ENCODE results near the gene BAIAP2. TPM values are rescaled to one million over a fixed set of nuclear protein-coding genes. Genes with fewer than 3 reads are reported as not detected.
A peak's percentile ranks its signal among the peaks of the same experiment; 100 is the strongest.
"Not testable (repeated sequence)": the region's sequence is repeated elsewhere in the genome, so short reads cannot be mapped to it uniquely, and the experiment has no call there.

The BAIAP2 gene
- total RNA-seq, 2 experiments from 2014 or later = 4.6 to 5.0 TPM

DNA sequence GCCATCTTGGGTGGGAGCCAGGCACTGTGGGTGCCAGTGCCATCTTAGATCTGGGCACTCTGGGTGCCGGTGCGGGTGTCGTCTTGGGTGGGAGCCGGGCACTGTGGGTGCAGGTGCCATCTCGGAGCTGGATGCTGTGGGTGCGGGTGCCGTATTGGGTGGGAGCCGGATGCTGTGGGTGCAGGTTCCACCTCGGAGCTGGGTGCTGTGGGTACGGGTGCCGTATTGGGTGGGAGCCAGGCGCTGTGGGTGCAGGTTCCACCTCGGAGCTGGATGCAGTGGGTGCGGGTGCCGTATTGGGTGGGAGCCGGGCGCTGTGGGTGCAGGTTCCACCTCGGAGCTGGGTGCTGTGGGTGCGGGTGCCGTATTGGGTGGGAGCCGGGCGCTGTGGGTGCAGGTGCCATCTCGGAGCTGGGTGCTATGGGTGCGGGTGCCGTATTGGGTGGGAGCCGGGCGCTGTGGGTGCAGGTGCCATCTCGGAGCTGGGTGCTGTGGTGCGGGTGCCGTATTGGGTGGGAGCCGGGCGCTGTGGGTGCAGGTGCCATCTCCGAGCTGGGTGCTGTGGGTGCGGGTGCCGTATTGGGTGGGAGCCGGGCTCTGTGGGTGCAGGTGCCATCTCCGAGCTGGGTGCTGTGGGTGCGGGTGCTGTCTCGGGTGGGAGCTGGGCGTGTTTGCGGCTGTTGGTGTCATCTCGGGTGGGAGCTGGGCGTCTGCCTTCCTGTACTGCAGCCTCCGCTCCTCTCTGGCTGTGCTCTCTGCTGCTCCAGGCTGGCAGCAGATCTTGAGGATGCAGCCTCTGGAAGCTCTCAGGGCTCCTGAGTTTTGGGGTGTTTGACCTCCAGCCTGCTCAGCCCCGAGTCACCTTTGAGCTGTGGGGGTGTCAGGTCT lies 43.3 kb downstream of the BAIAP2 start:
- H3K27me3 Mint-ChIP-seq; H3K4me3 Mint-ChIP-seq; intact Hi-C loops (cut with DNase I, micrococcal nuclease); H3K36me3 Mint-ChIP-seq (ENCODE audit: low read depth); DNase-seq; H3K4me1 Mint-ChIP-seq; ATAC-seq; H3K9me3 Mint-ChIP-seq (ENCODE audit: low read depth); H3K27ac Mint-ChIP-seq: not testable (repeated sequence)
- CTCF ChIA-PET = interaction anchor here (0.7 kb wide), 1 partner anchor 495 kb away, joined by 3 read pairs; no protein-coding TSS in a partner anchor
- POLR2A ChIA-PET = interaction anchor here (0.7 kb wide), 1 partner anchor 199 kb away, joined by 3 read pairs; no protein-coding TSS in a partner anchor

- ATAC-seq (no peak), DNase-seq (no peak)
- ChIA-PET CTCF (interaction anchor here (0.8 kb wide), 1 partner anchor 22 kb away, joined by 3 read pairs; no protein-coding TSS in a partner anchor), POLR2A (no interaction called here)
- H3K27me3 Mint-ChIP-seq = no peaks in the 10 kb centered on the region
- no peaks in the 10 kb centered on the region for H3K36me3 Mint-ChIP-seq (ENCODE audit: low read depth)
- no peak overlapping the region for H3K4me3 Mint-ChIP-seq
- H3K4me1 Mint-ChIP-seq = no peaks in the 10 kb centered on the region
- intact Hi-C loops (cut with DNase I, micrococcal nuclease) = no loop called here
- no peaks in the 10 kb centered on the region for H3K9me3 Mint-ChIP-seq (ENCODE audit: low read depth)
- H3K27ac Mint-ChIP-seq = no peak overlapping the region
Observed at GRCh38 chr17:81080019-81080418, 45.1 kb downstream of the BAIAP2 start.

GRCh38 chr17:81081222-81082176 lies 46.5 kb downstream of the BAIAP2 start:
- Mint-ChIP-seq H3K36me3 (ENCODE audit: low read depth) (no peaks in the 10 kb centered on the region), H3K4me3 (no peak overlapping the region), H3K9me3 (ENCODE audit: low read depth) (no peaks in the 10 kb centered on the region), H3K27ac (no peak overlapping the region), H3K27me3 (no peaks in the 10 kb centered on the region), H3K4me1 (no peaks in the 10 kb centered on the region)
- ATAC-seq (no peak), DNase-seq (no peak)
- POLR2A ChIA-PET = no interaction called here
- intact Hi-C loops (cut with DNase I, micrococcal nuclease) = no loop called here
- CTCF ChIA-PET = interaction anchor here (0.6 kb wide), 1 partner anchor 19 kb away, joined by 3 read pairs; no protein-coding TSS in a partner anchor

DNA sequence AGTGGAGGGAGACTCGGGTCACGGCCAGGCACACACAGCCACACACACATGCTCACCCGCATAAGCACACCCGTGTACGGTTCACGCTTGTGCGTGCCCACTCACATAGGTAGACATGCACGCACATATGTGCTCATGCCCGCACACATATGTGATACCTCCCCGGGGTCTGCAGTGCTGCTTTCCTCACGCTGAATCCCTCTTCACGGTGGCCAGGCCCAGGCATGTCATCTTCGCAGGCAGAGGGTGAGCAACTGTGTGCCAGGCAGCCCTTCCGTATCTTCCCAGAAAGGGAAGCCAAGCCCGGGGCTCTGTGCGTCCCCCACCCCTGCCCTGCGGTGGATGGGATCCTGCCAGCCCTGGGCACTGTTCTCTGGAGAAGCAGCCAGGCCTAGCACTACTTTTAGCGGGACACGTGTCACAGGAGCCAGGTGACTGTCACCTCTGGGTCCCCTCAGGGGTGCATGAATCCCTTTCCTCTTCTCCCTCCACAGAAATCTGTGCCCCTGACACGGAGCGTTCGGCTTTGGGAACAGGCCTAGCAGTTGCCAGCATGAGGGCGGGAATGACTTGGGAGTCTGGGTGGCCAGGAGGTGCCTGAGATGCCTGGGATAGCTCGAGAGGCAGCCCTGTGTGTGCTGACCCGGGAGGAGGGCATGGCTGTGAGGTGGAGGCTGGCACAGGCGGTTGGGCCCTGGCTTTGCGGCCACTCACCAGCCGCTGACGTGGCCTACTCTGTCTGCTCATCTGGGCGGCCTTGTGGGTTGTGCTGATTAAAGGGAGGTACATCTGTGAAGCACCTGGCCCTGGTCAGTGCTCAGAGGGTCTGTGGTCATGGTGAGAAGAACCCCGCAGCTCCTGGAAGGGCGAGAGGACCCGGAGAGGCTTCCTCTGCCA lies 47.5 kb downstream of the BAIAP2 start:
- ChIA-PET CTCF (no interaction called here), POLR2A (no interaction called here)
- DNase-seq (no peak), ATAC-seq (no peak)
- Mint-ChIP-seq H3K4me3 (no peak overlapping the region), H3K27ac (no peak overlapping the region), H3K9me3 (ENCODE audit: low read depth) (no peaks in the 10 kb centered on the region), H3K4me1 (no peaks in the 10 kb centered on the region), H3K27me3 (no peaks in the 10 kb centered on the region), H3K36me3 (ENCODE audit: low read depth) (no peaks in the 10 kb centered on the region)
- intact Hi-C loops (cut with DNase I, micrococcal nuclease) = no loop called here

DNA sequence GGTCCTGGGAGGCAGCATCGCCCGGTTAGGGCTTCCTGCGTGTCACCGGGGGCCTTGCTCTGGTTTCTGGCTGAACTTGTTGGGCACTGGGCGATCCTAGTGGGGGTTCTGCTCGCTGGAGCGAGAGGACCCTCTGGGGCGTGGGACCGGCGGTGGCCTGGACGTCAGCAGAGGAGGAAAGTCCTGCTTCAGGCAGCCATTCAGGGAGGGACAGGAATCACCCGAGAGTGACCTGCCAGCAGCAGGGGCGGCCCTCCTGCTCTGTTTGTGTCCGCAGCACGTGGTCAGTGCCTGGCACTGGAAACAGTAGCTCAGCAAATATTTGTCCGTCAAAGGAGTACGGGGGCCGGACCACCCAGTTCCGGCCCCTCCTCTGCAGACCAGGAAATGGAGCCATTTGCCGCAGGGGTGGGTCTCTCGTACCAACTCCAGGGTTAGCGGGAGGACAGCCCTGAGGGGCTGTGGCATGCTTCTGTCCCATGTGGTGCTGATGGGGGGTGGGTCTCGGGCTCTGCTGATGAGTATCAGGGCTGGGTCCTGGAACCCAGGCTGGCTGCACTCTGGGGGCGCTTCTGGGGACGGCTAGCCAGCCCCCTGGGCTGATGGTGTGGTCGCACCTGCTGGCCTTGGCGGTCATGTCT lies 48.3 kb downstream of the BAIAP2 start:
- CTCF ChIA-PET = no interaction called here
- no peak for DNase-seq
- Mint-ChIP-seq H3K9me3 (ENCODE audit: low read depth) (no peaks in the 10 kb centered on the region), H3K4me3 (no peak overlapping the region), H3K4me1 (peaks cover 4% of the 10 kb centered on the region), H3K27me3 (no peaks in the 10 kb centered on the region), H3K36me3 (ENCODE audit: low read depth) (no peaks in the 10 kb centered on the region), H3K27ac (no peak overlapping the region)
- POLR2A ChIA-PET = no interaction called here
- no peak for ATAC-seq
- intact Hi-C loops (cut with DNase I, micrococcal nuclease) = no loop called here

GRCh38 chr17:81084680-81085419 lies 49.9 kb downstream of the BAIAP2 start:
- no peak overlapping the region for H3K27ac Mint-ChIP-seq
- no peaks in the 10 kb centered on the region for H3K36me3 Mint-ChIP-seq (ENCODE audit: low read depth)
- H3K27me3 Mint-ChIP-seq = no peaks in the 10 kb centered on the region
- ChIA-PET CTCF (interaction anchor here (0.6 to 0.7 kb wide), 3 partner anchors 13 to 226 kb away, joined by 3 read pairs; no protein-coding TSS in a partner anchor), POLR2A (no interaction called here)
- no peaks in the 10 kb centered on the region for H3K9me3 Mint-ChIP-seq (ENCODE audit: low read depth)
- ATAC-seq = no peak
- H3K4me1 Mint-ChIP-seq = peaks cover 4% of the 10 kb centered on the region
- intact Hi-C loops (cut with DNase I, micrococcal nuclease) = no loop called here
- no peak overlapping the region for H3K4me3 Mint-ChIP-seq
- DNase-seq = no peak

DNA sequence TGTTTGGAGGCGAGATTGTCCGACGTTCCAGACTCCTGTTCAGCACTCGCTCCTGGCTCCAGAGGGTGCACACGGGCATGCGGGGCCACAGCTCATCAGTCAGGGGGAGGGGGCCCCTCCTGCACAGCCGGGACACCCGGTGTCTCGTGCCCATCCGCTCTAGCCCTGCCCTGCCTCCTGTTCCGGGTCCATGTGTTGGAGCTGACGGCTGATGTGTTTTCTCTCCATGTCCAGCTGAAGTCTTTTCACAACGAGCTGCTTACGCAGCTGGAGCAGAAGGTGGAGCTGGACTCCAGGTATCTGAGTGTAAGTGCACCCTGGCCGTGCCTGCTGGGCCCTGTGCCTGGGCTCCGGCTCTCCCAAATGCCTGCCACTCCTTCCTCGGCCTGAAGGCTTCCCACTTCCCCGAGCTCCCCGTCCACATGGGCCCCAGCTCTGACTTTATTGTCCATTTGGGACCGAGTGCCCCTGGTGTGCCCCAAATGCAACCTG lies 50.5 kb downstream of the BAIAP2 start:
- DNase-seq (no peak), ATAC-seq (no peak)
- intact Hi-C loops (cut with DNase I, micrococcal nuclease) = no loop called here
- H3K4me3 Mint-ChIP-seq = no peak overlapping the region
- no peak overlapping the region for H3K27ac Mint-ChIP-seq
- ChIA-PET POLR2A (no interaction called here), CTCF (interaction anchor here (0.6 to 0.7 kb wide), 3 partner anchors 13 to 226 kb away, joined by 3 read pairs; no protein-coding TSS in a partner anchor)
- H3K36me3 Mint-ChIP-seq (ENCODE audit: low read depth) = no peaks in the 10 kb centered on the region
- H3K9me3 Mint-ChIP-seq (ENCODE audit: low read depth) = no peaks in the 10 kb centered on the region
- H3K27me3 Mint-ChIP-seq = no peaks in the 10 kb centered on the region
- H3K4me1 Mint-ChIP-seq = peaks cover 4% of the 10 kb centered on the region

DNA sequence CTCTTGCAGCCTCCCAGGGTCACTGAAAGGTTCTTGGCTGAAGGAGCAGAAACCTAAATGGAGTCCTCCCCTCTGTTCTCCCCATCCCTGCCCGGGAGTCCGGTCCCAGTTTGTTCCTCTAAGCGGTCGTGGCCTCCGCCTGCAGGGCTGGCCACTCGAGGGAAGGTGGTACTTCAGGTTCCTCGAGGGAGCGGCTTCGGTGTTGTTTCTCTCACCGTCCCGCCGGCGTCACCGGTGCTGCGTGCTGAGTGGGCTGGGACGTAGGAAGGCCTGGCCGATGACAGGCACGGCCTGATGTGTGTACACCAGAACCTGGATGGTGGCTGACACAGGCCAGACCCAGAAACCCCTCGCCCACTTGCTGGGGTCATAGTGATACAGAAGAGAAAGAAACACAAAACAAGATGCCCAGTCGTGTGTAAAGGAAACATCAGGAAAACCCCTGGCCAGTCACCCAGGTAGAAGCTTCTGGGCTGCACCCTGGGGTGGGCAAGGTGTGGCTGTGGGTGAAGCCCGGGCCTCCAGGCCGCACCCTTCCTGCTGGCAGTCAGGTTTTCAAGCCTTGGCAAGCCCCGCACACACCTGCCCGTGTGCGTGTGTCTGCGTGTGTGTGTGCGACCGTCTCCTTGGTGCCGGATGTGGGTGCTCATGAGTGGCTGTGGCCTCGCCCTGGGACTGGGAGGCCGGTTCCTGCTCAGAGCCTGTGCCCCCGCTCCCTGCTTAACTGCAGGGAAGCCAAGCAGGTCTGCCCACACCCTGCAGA lies 52.0 kb downstream of the BAIAP2 start:
- ChIA-PET CTCF (no interaction called here), POLR2A (no interaction called here)
- Mint-ChIP-seq H3K36me3 (ENCODE audit: low read depth) (no peaks in the 10 kb centered on the region), H3K27ac (no peak overlapping the region), H3K27me3 (no peaks in the 10 kb centered on the region), H3K9me3 (ENCODE audit: low read depth) (no peaks in the 10 kb centered on the region), H3K4me3 (no peak overlapping the region), H3K4me1 (peaks cover 5% of the 10 kb centered on the region)
- intact Hi-C loops (cut with DNase I, micrococcal nuclease) = no loop called here
- ATAC-seq (no peak), DNase-seq (no peak)

DNA sequence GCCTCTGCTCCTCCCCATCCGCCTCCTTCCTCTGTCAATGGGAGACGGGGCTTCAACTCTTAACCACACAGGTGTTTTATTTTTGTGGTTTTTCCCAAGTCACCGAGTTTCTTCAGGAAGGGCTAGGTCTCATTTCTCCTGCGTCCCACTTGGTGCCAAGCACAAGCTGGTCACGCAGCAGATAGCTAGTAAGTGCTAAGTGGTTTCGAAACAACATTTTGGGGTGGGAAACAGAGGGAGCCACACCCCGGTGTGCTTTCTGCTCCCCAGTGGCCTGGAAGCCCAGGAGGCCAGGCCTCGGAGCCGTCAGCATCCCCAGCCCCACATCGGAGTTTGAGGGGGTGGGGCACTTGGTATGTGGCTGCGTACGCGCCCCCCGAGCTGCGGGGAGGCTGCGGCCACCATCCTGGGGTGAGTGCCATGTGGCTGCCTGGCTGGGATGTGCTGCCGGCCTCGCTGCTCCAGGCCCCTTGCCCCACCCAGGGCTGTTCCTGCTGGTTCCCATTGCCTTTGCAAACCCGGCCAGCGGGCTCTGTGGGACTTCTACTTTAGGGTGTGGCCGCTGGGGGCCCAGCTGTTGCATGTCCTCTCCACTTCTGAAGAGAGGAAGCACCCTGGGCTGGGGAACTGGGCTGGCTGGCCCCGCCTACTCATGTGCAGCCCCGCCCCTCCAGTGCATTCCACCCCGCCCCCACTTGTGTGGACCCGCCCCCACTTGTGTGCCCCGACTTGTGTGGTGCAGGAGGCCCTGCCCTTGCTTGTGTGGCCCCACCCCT lies 55.6 kb downstream of the BAIAP2 start:
- peaks cover 20% of the 10 kb centered on the region for H3K4me1 Mint-ChIP-seq
- CTCF ChIA-PET = interaction anchor here (1.1 kb wide), 1 partner anchor 73 kb away, joined by 4 read pairs; no protein-coding TSS in a partner anchor
- intact Hi-C loops (cut with DNase I, micrococcal nuclease) = loop anchor here in 1 of 2 experiments (10.0 kb wide), 1 partner anchor 826 kb away; the partner anchor contains the start of gene RNF213
- no peaks in the 10 kb centered on the region for H3K27me3 Mint-ChIP-seq
- H3K9me3 Mint-ChIP-seq (ENCODE audit: low read depth) = no peaks in the 10 kb centered on the region
- DNase-seq (peak; percentile 61), ATAC-seq (no peak)
- H3K27ac Mint-ChIP-seq = no peak overlapping the region
- no peaks in the 10 kb centered on the region for H3K36me3 Mint-ChIP-seq (ENCODE audit: low read depth)
- H3K4me3 Mint-ChIP-seq = no peak overlapping the region
- POLR2A ChIA-PET = no interaction called here
